Forelimb muscle (tissue), 1 donor: ENCODE measurements around the gene ANKRD34A. TPM values are rescaled to one million over a fixed set of nuclear protein-coding genes. Genes with fewer than 3 reads are reported as not detected.

Experiments used
- DNase-seq: peaks from one replicate; pipeline ENCODE4 v3.0.0-alpha.2; 2013; ENCODE audit warnings: low read depth
- polyA plus RNA-seq: library from polyadenylated mRNA; unstranded; fragments of 120-200 nt; gene quantifications from one replicate; pipeline ENCODE4 v1.2.1, GENCODE V29; 2013; ENCODE audit not compliant: insufficient read length

Gene ANKRD34A
- polyA plus RNA-seq, 1 donor, result 0.95 TPM

DNA sequence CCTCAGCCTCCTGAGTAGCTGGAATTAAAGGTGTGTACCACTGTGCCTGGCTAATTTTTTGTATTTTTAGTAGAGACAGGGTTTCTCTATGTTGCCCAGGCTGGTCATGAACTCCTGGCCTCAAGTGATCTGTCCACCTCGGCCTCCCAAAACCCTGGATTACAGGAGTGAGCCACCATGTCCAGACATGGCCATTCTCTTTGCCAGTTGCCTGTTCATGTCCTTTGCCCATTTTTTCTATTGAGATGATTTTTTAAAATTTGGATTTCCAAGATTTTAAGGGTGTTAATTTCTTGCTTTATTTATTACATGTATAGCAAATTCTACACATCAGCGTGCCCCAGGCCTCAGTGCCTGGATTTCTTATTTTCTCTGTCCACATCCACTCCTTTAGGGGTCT, 2.9 kb upstream of the ANKRD34A start:
- no peak for DNase-seq

DNA sequence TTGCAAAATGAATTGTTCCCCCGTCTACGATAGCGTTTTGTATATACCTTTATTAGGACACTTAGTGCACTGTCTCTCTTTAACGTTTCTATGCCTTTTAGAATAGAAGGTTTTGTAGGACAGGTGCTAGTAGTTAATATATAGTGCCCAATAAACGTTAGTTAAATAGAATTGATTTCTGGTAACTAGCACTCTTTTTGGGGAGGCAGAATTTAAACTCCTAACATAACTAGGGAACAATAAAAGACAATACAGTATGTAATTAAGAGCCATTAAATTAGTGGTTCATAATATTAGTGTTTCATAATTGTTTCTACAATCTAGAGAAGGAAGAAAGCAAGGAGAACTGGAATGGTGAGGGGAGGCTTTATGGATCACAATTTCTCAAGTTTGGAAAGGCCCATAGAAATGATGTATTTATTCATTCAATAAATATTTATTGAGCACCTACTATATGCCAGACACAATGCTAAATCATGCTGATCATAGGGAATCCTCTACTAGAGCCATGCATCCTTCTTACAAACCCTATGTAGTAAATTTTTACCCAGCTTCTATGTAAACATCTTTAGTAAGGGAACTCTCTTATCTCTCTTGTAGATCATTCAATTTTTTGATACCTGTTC, 857 bp upstream of the ANKRD34A start:
- DNase-seq, result no peak

DNA sequence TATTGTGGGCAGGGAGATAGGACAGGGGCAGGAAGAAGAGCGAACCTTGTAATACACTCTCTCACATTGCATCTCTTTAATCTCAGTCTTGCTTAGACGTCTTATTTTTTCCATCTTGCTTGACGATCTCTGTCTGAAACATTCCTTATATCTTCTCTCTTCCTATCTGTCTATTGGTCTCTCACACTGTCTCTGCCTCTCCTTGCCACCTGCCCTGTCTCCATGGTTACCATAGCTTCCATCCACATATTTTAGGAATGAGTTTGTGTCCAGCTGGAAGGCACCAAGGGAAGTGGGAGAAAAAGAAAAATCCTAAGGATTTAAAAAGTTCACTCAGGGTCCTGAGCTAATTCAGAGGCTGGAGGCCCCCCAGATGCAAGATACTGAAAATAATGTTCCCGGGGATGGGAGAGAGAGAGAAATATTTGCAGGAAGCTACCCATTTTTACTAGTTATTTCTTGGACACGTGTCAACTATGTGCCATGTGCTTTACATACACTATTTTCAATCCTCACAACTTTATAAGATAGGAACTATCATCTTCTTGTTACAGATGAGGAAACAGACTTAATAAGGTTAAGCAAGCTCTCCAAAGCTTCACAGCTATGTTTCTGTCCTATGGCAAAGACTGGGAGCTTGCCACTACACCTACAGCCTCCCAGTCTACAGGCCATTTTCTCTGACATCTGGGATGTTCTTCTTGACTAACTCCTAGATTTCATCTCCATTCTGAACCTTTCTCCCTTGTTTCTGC, 933 bp downstream of the ANKRD34A start:
- DNase-seq, result no peak

DNA sequence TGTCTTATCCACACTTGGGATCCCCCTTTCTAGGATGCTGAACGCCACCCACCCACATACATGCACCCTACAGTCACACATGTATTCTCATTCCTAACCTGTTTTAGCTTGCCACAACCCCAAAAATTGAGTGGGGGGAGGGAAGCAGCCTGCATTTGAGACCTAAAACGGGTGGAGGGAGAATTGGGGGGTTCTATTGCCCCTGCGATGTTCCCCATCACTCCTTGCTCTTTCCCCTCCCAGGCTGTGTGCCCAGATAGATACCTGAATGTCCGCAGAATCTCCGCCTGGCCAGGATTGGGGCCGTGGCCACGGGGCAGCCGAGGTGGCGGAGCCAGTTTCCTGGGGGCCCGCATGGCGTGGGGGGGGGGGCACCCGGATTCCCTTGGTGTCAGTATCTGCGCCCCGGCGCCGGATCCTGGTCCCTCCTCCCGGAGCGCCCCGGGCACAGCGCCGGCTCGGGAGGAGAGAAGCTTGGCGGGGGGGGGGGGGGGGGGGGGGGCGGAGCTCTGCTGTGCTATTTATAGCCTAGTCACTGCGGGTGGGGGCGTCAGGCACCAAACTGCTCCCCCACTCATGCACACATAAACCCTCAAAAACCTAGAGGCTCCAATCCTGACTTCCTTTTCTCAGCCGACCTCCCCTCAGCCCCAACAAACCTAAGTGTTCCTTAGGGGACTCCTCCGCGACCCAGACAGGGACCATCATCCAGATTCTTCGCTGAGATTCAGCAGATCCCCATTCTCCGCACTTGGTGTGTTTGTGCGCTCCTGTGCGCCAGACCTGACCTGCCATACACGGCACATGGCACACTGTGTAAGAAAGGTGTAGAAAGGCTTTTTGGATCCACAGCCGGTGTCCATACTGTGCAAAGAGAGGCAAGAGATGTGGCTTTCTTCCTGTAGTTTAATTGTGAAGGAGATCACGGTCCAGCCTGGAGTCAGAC, 1.9 kb downstream of the ANKRD34A start:
- DNase-seq, result no peak

DNA sequence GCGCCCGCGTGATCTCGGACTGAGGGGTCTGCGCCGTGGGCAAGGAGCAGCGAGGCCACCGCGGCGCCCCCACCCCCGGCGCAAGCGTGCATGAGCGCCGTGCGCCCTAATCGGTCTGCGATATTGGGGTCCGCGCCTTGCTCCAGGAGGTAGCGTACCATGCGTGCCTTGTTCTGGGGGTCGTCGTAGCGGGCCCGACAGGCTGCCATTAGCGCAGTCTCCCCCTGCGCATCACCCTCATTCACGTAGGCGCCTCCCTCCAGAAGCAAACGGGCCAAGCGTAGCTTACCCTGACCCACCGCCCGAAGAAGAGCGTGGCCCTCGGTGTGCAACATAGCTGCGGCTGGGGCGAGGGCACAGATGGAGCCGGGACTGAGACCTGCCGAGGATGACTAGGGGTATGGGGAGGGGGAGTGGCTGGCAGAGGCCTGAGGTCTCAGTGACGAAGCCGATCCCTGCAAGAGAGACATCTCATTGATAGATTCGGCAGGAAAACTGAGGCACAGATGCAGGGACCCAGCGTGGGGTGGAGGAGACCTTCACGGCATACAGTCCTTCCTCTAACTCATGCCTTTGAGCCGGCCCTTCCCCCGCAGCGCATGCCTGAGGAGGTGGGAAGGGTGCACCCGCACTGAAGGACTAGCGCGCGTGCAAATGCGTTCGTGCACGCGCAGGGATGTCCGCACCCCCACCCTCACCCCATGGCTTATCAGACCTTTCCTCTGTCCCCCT, 2.8 kb downstream of the ANKRD34A start:
- DNase-seq, result no peak

DNA sequence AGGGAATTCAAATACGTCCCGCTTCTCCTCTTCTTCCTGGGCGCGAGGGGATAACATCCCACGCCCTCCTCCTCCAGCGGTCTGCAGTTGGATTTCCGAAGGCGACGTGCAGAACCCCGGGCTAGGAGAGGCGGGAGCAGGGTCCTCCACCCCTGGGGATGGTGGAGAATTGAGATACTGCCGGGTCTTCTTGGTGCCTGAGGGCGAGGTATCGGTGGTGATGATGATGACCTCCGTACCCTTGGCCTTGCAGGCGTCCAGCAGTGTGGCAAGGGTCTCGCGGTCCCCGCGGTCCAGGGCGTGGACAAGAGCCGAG, 3.3 kb downstream of the ANKRD34A start:
- no peak for DNase-seq

DNA sequence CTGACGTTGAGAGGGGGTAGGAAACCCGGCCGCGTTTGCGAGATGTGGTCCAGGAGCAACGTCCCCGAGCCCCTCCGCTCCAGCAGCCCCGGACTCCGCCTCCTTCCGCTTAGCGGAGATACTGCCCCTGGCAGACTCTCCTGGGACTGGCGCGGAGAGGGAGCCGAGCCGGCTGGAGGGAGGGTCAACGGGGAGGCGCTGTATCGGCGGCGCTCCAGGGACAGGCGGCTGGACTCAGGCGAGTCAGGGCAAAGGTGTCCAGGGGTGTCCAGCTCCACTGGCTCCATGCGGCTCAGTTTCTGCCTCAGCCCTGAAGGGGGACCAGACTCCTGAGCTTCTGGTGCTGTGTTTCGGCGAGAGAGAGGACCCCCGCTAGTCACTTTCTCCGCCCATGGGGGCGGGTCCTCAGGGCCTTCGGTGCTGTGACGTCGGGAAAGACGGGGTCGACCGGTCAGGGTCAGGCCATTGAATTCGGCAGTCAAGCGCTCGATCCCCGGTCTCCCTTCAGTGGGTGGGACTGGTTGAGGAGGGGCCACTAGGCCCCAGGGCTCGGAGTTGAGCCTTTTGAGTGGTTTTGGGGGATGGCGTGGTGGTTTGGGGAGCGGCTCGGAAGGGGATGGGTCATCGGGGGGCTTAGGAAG, 3.8 kb downstream of the ANKRD34A start:
- no peak for DNase-seq

DNA sequence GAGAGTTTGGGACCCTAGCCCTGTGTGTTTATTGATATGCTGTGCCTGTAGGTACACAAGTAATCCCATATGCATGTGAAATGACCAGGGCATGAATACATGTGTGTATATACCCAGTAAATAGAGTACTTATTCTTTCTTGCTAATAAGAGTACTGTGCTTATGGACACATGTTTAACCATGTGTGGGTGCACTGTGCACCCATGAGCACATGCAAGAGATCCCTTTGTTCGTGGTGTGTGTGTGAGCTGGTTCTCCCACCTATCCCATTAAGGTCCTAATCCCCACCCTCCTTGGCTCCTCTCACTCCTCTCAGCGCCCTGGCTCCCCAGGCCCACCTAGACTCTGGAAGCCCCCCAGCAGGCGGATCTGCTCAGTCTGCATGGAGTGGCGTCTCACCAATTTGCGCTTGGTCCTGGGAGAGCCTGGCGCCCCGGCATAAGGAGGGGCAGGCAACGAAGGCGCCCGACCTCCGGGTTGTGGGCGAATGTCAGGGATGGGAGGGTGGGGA, 4.4 kb downstream of the ANKRD34A start:
- DNase-seq, result no peak

DNA sequence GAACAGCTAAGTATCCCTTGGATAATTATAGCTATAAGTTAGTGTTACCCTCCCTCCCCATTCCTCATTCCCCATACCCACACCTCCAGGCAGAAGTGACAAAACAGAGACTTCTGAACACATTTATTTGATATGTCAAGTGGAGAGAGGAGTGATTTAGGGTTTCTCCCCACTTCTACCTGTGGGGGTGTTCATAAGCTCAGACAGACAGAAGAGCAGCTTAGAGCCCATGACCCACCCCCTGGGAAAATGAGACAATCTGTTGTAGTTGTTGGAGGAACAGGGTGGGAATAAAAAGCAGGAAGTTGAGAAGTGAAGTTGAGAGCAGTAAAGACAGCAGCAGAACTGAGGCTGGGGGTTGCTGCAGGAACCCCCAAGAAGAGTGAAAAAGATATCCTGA, 5.0 kb downstream of the ANKRD34A start:
- DNase-seq, result no peak

DNA sequence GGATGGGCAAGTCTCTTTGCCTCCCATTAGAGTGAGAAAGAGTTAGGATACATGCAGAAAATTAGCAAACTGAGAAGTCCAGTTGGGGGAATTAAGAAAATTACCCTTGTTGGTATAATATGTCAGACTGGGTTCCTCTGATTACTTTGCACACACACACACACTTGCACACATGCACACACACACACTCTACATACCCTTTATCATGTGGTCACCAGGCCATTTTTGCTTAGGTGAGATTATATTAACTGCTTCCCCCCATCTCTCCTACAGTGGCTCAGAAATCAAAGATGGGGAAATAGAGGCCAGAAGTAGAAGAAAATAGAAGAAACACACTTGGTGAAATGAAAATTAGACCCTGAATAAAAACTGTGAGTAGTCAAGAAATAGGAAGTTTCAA, 5.6 kb downstream of the ANKRD34A start:
- no peak for DNase-seq

DNA sequence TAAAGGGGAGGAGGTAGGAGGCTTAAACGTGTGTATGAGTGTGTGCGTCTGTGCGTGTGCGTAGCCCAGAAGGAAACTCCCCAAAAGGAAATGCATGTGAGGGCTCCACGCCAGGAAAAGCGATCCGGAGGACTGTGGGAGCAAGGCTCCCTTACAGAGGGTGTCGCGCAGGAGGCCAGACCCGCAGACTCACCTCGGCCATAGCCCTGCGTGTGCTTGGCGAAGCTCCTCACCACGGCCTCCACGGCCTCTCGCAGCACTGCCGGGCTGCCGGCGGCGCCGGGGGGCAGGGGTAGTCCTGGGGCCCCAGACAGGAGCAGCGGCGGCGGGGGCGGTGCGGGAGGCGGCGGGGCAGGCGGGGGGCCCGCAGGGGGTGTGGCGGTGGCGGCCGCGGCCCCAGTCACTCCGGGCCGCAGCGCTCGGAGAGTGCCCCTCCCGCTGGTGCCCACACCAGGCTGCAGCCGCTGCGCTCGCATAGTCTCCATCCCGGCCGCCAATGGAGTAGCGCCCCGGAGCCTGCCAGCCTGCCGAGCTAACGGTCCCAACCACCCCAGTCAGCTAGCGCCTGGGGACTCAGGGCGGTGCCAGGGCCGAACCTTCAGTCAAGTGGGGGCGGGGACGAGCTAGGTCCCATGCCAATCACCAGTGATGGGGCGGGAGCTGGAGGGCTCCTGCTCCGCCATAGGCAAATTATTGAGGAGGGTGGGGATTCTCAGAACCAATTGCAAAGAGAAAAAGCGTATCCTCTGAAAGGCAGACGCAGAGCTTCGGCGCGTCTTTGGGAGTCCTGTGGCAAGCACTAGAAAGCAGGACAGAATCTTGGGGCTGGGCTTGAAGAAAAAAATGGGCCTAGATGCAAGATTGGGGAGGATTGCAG, 6.7 kb downstream of the ANKRD34A start, which contains the start of gene LIX1L:
TSS of gene LIX1L (minus strand) at position 575 of the 877 bp plus-strand sequence. CDS start at position 485, 90 bp downstream.
- peak; percentile 91 for DNase-seq

DNA sequence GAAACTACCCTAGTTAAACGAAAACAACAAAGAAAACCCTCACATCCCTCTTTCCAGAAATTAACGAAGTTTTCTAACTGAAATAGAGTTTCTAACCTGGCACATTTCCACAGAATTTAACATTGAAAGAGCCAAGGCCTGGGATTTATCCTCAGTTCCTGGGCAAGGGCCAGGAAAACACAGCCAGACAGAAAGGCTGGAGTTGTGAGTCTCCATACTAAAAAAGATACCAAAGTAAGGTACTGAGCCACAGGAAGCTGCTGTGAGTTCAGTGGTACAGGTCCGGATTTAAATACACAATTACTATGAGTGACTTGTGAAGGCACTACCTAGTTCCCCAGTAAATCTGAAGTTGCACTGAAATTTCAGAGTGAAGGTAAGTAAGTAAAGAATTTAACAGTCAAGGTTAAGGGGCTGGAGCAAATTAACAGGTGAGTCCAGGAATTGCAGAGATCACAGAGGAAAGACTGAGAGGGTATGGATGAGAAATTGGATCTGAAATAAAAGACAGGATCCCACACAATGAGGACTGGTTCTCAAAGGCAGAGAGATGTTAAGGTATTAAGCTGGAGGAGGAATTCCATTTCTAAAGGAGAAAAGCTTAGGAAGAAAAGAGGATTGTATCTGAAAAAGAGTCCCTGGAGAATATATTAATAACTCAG, 7.5 kb downstream of the ANKRD34A start:
- peak; percentile 44 for DNase-seq

DNA sequence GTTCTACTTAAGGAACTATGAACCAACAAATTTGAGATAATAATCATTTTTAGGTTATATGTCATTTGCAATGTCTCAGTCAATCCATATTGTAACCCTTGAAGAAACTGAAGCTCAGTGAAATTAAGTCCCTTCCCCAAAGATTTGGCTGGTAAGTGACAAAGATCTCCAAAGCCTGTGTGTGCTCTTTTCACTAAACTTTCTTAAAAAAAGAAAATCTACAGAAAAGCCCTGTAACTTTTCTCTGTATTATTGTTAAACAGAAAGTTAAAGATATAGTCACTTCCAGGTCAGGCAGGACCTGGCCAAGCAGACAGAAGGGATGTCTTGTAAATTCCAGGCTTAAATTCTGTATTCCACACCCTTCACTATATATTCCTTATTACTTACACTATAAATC, 8.0 kb downstream of the ANKRD34A start:
- no peak for DNase-seq

DNA sequence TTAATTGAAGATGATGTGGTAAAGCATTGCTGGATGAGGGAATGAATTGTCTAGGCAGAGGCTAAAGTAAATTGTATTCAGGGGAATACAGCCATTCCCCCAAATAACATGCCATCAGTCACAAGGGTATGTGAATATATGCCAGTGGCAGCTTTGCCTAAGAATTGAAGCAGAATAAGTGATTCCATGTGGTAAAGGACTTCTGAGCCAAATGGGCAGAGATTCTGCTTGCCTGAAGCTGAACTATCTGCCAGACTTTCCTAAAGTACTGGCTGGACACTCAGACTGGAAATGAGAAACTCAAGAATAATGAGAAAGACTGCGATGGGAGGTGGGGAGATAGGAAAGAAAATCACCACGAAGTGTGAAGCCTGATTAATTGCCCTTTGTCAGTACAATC, 8.9 kb downstream of the ANKRD34A start:
- DNase-seq, result no peak

DNA sequence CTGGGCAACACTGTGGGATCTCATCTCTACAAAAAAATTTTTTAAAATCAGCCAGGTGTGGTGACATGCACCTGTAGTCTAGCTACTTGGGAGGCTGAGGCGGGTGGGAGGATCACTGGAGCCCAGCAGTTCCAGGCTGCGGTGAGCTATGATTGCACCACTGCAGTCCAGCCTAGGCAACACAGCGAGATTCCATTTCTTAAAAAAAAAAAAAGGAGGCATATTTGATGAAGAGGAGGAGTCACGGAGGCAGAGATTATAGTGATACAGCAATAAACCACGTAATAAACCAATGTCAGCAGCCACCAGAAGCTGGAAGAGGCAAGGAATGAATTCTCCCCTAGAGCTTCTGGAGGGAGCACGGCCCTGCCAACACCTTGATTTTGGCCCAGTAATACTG, 10.5 kb downstream of the ANKRD34A start:
- DNase-seq, result no peak

DNA sequence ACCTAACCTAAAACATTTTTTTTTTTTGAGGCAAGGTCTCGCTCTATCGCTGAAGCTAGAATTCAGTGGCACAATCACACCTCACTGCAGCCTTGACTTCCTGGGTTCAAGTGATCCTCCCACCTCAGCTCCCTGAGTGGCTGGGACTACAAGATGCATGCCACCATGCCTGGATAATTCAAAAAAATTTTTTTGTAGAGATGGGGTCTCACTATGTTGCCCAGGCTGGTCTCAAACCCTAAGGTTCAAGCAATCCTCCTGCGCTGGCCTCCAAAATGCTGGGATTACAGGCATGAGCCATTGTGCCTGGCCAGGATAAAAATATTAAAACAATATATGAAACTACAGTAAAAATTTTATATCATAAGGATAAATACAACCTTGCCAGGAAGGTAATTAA, 11.5 kb downstream of the ANKRD34A start:
- DNase-seq, result no peak

DNA sequence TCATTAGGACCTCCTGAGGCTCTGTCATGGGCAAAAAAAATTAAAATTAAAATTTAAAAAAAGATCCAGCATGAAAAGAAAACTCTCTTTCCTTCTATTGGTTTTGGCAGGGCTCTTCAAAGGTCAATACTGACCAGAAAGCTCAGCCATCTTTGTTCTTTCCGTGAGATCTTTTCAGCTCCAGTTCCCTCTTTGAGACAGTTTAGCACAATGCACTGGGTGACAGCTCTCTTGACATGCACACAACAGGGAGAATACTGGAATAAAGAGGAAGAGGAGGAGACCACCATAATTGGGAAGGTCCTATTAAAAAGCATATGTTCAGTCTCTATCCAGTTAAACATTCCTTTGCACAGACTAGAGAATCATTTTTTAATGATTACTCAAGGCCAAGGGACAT, 12.8 kb downstream of the ANKRD34A start:
- no peak for DNase-seq

DNA sequence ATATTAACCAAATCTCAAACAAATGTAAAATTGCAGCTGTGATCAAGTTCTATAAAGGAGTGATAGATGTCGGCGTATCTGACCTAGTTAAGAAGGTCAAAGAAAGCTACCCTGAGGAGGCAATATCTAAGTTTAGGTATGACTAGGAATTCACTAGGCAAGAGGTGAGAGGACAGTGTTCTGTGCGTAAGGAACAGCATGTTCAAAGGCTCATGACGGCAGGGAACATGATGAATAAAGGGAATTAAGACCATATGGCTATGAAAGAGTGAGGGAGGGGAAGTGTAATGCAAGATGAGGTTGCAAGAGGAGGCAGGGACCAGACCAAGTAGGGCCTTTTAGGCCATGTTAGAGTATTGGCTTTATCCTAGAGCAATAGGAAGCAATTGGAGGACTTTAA, 15.2 kb downstream of the ANKRD34A start:
- no peak for DNase-seq

DNA sequence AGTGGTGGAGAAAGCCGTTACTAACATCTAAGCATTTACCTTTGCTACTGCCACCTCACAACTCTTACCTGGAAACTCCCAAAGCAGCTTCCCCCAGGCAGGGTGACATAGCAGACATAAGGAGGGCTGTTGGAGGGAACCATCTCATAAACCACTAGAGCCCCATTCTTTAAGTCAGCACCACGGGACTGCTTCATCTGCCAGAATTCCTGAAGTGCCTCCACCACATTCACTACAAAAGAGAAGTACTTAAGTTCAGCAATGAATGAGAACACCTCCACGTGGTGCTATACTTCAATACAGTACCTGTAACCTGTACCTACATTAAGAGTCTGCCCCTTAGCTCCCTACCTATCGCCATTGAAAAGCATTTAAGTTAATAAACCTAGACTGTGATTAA, 16.8 kb downstream of the ANKRD34A start:
- DNase-seq, result no peak
